Parathyroid adenoma (tissue), 2 donors: ENCODE data around the gene CENPN.

Source experiments
- H2AFZ ChIP-seq: fragments of 300-600 bp; sonication (generic); one replicate; pipeline ENCODE4 v1.7.0; 2017; ENCODE audit warnings: antibody characterized with exemption, mild to moderate bottlenecking
- H3K27ac ChIP-seq: fragments of 300-600 bp; sonication (generic); one replicate; pipeline ENCODE4 v1.7.0; 2017
- H3K27me3 ChIP-seq: fragments of 300-600 bp; sonication (generic); one replicate; pipeline ENCODE4 v1.7.0; 2017; ENCODE audit warnings: low read length; ENCODE audit not compliant: control insufficient read depth, insufficient read depth
- H3K36me3 ChIP-seq: fragments of 300-600 bp; sonication (generic); one replicate; pipeline ENCODE4 v1.7.0; 2017; ENCODE audit warnings: low read length; ENCODE audit not compliant: control insufficient read depth, insufficient read depth
- H3K4me1 ChIP-seq: fragments of 300-600 bp; sonication (generic); one replicate; pipeline ENCODE4 v1.7.0; 2017; ENCODE audit warnings: control low read depth
- H3K4me2 ChIP-seq: fragments of 300-600 bp; sonication (generic); one replicate; pipeline ENCODE4 v1.7.0; 2017; ENCODE audit warnings: low read length
- H3K4me3 ChIP-seq: fragments of 300-600 bp; sonication (generic); one replicate; pipeline ENCODE4 v1.7.0; 2017; ENCODE audit warnings: low read depth, low read length
- H3K79me2 ChIP-seq: fragments of 300-600 bp; sonication (generic); one replicate; pipeline ENCODE4 v1.7.0; 2017; ENCODE audit warnings: control low read depth
- H3K9ac ChIP-seq: fragments of 300-600 bp; sonication (generic); one replicate; pipeline ENCODE4 v1.7.0; 2017; ENCODE audit warnings: mild to moderate bottlenecking
- H3K9me3 ChIP-seq: fragments of 300-600 bp; sonication (generic); one replicate; pipeline ENCODE4 v1.7.0; 2017; ENCODE audit warnings: low read length; ENCODE audit not compliant: control insufficient read depth
- CTCF ChIP-seq: fragments of 300-600 bp; sonication (generic); IDR thresholded peaks from one replicate; pipeline ENCODE4 v1.7.0; 2017; ENCODE audit warnings: antibody characterized with exemption, mild to moderate bottlenecking
- donor health status: primary hyperparathyroidism.

Gene CENPN

GRCh38 chr16:81006813-81007695, at the start of gene CENPN, which contains the start of gene CMC2:
Gene CENPN, plus strand, starts transcription at chr16:81007214. Its CDS starts 4,726 bp downstream, at chr16:81011940.
Gene CMC2, minus strand, starts transcription at chr16:81006885. Its CDS starts 9,491 bp downstream, at chr16:80997394.
- Histone ChIP-seq H3K4me3 (peak within 1 kb of the TSS; percentile 93), H3K4me1 (peaks cover 4% of the 10 kb centered on the region), H3K9me3 (no peaks in the 10 kb centered on the region), H3K4me2 (peak within 1 kb of the TSS; percentile 94), H3K79me2 (peaks cover 29% of the 10 kb centered on the region), H3K9ac (peak within 1 kb of the TSS; percentile 15), H2AFZ (peak within 1 kb of the TSS; percentile 83), H3K27me3 (no peaks in the 10 kb centered on the region), H3K27ac (peak within 1 kb of the TSS; percentile 97), H3K36me3 (no peaks in the 10 kb centered on the region)
- no peak for TF ChIP-seq CTCF

- no peaks in the 10 kb centered on the region for H3K27me3 ChIP-seq
- no peak overlapping the region for H3K4me2 ChIP-seq
- H3K4me1 ChIP-seq = no peaks in the 10 kb centered on the region
- no peak overlapping the region for H3K27ac ChIP-seq
- no peak overlapping the region for H2AFZ ChIP-seq
- H3K79me2 ChIP-seq = no peaks in the 10 kb centered on the region
- no peak overlapping the region for H3K4me3 ChIP-seq
- TF ChIP-seq CTCF = no peak
- H3K9ac ChIP-seq = no peak overlapping the region
- no peaks in the 10 kb centered on the region for H3K9me3 ChIP-seq
- H3K36me3 ChIP-seq = no peaks in the 10 kb centered on the region
Observed at GRCh38 chr16:80958284-80958683, 48.7 kb upstream of the CENPN start.

GRCh38 chr16:80962879-80963278, 44.1 kb upstream of the CENPN start:
- Histone ChIP-seq H3K9me3 (no peaks in the 10 kb centered on the region), H3K27me3 (no peaks in the 10 kb centered on the region), H3K36me3 (no peaks in the 10 kb centered on the region), H3K79me2 (no peaks in the 10 kb centered on the region), H3K27ac (no peak overlapping the region), H3K4me3 (no peak overlapping the region), H3K9ac (no peak overlapping the region), H2AFZ (no peak overlapping the region), H3K4me1 (no peaks in the 10 kb centered on the region), H3K4me2 (no peak overlapping the region)
- TF ChIP-seq CTCF = no peak

- Histone ChIP-seq H3K4me3 (no peak overlapping the region), H3K27ac (no peak overlapping the region), H3K36me3 (no peaks in the 10 kb centered on the region), H3K4me1 (no peaks in the 10 kb centered on the region), H3K9ac (no peak overlapping the region), H3K4me2 (no peak overlapping the region), H2AFZ (no peak overlapping the region), H3K27me3 (no peaks in the 10 kb centered on the region), H3K79me2 (no peaks in the 10 kb centered on the region), H3K9me3 (no peaks in the 10 kb centered on the region)
- no peak for TF ChIP-seq CTCF
Observed at GRCh38 chr16:80964351-80964750, 42.7 kb upstream of the CENPN start.
